DOHH2 (cell line): ENCODE measurements around the gene RSL1D1.

Source experiments
- H3F3A ChIP-seq: fragments of 200-600 bp; sonication (generic), shearing (Covaris generic); 2 replicates; pipeline ENCODE4 v1.6.0; 2016; ENCODE audit warnings: antibody characterized with exemption, mild to moderate bottlenecking; ENCODE audit not compliant: control insufficient read depth, insufficient read depth
- H3K27ac ChIP-seq: fragments of 200-600 bp; sonication (generic); 2 replicates; pipeline ENCODE4 v1.5.1; 2014; ENCODE audit warnings: low read depth, mild to moderate bottlenecking, low read length, moderate library complexity
- H3K27me3 ChIP-seq: fragments of 200-600 bp; sonication (generic); 2 replicates; pipeline ENCODE4 v1.6.1; 2014; ENCODE audit warnings: mild to moderate bottlenecking, low read length, mixed read lengths; ENCODE audit not compliant: control insufficient read depth
- H3K36me3 ChIP-seq: fragments of 200-600 bp; sonication (generic); 2 replicates; pipeline ENCODE4 v1.6.1; 2014; ENCODE audit warnings: mild to moderate bottlenecking, low read length, moderate library complexity, mixed read lengths; ENCODE audit not compliant: control insufficient read depth
- H3K4me1 ChIP-seq: fragments of 200-600 bp; sonication (generic); 2 replicates; pipeline ENCODE4 v1.6.1; 2014; ENCODE audit warnings: mild to moderate bottlenecking, low read length, mixed read lengths; ENCODE audit not compliant: control insufficient read depth
- H3K4me2 ChIP-seq: fragments of 200-600 bp; sonication (generic); 2 replicates; pipeline ENCODE4 v1.6.0; 2014; ENCODE audit warnings: mild to moderate bottlenecking, low read length, moderate library complexity
- H3K4me3 ChIP-seq: fragments of 200-600 bp; sonication (generic); 2 replicates; pipeline ENCODE4 v1.5.1; 2014; ENCODE audit warnings: mild to moderate bottlenecking, low read length, mixed read lengths
- H3K79me2 ChIP-seq: fragments of 200-600 bp; sonication (generic); 2 replicates; pipeline ENCODE4 v1.6.1; 2014; ENCODE audit warnings: mild to moderate bottlenecking, low read length, mixed read lengths; ENCODE audit not compliant: control insufficient read depth
- H3K9me2 ChIP-seq: fragments of 200-600 bp; sonication (generic); replicated peaks from 2 replicates; pipeline ENCODE4 v1.6.1; 2014; ENCODE audit warnings: mild to moderate bottlenecking, low read length, mixed read lengths; ENCODE audit not compliant: control insufficient read depth
- H3K9me3 ChIP-seq: fragments of 200-600 bp; sonication (generic); 2 replicates; pipeline ENCODE4 v1.6.1; 2014; ENCODE audit warnings: antibody characterized with exemption, low read length, mixed read lengths; ENCODE audit not compliant: control insufficient read depth, insufficient read depth
- H4K20me1 ChIP-seq: fragments of 200-600 bp; sonication (generic); 2 replicates; pipeline ENCODE4 v1.6.0; 2014; ENCODE audit warnings: low read depth, mild to moderate bottlenecking, antibody characterized with exemption, low read length, moderate library complexity; ENCODE audit not compliant: control insufficient read depth, insufficient read depth
- EZH2phosphoT487 ChIP-seq: fragments of 200-600 bp; sonication (generic); IDR thresholded peaks from 2 replicates; pipeline ENCODE4 v1.6.1; 2017; ENCODE audit warnings: borderline replicate concordance, mild to moderate bottlenecking, antibody characterized with exemption, low read length, moderate library complexity, mixed read lengths
- TF ChIP-seq, protein P1 (sequence below): fragments of 200-600 bp; sonication (generic); IDR thresholded peaks from one replicate; pipeline ENCODE4 v1.5.1; 2014; ENCODE audit warnings: antibody characterized with exemption, mild to moderate bottlenecking, low read depth, low read length; ENCODE audit not compliant: poor library complexity, severe bottlenecking

The RSL1D1 gene

DNA sequence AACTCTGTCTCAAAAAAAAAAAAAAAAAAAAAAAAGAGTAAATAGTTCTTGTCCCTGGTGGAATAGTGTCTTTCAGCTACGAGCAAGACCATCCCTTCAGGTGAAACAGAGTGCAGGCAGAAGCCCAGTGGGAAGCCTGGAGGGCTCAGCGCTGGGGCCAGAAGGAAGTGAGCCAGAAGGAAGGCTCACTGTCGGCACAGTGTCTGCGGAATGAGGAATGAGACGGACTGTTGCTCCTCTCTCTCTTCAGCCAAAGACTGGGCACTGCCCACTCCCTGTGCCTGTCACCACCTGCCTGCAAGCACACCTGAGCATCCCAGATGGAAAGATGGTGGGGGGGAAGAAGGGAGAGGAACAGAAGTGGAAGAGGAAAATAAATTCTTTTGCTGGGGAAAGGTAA, 7.5 kb downstream of the RSL1D1 start:
- Histone ChIP-seq H3K27me3 (no peaks in the 10 kb centered on the region), H3K4me1 (peaks cover 6% of the 10 kb centered on the region), H3K4me2 (no peak overlapping the region), H4K20me1 (peaks cover 17% of the 10 kb centered on the region; the same call in 1 of the 2 replicates), H3K79me2 (peaks cover 51% of the 10 kb centered on the region), H3K36me3 (peaks cover 91% of the 10 kb centered on the region), H3K27ac (no peak overlapping the region), H3K9me3 (no peaks in the 10 kb centered on the region), H3K9me2 (no peaks in the 10 kb centered on the region), H3F3A (peaks cover 3% of the 10 kb centered on the region; the same call in 1 of the 2 replicates), H3K4me3 (no peak overlapping the region)
- TF ChIP-seq, protein P1, sequence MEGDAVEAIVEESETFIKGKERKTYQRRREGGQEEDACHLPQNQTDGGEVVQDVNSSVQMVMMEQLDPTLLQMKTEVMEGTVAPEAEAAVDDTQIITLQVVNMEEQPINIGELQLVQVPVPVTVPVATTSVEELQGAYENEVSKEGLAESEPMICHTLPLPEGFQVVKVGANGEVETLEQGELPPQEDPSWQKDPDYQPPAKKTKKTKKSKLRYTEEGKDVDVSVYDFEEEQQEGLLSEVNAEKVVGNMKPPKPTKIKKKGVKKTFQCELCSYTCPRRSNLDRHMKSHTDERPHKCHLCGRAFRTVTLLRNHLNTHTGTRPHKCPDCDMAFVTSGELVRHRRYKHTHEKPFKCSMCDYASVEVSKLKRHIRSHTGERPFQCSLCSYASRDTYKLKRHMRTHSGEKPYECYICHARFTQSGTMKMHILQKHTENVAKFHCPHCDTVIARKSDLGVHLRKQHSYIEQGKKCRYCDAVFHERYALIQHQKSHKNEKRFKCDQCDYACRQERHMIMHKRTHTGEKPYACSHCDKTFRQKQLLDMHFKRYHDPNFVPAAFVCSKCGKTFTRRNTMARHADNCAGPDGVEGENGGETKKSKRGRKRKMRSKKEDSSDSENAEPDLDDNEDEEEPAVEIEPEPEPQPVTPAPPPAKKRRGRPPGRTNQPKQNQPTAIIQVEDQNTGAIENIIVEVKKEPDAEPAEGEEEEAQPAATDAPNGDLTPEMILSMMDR = no peak
- no peak for TF ChIP-seq EZH2phosphoT487

DNA sequence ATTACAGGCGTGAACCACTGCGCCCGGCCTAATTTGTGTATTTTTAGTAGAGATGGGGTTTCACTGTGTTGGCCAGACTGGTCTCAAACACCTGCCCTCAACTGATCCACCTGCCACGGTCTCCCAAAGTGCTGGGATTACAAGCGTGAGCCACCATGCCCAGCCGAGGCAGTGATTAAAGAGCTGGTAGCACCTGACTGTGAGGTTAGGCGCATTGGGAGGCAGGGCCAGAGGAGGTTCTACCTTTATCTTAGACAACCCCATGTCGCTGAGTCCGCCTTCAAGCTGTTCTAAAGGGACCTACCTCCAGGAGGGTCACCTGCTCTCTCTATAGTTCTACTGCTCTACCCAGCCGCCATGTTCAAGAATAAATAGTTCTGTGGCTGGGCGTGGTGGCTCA, 8.1 kb downstream of the RSL1D1 start:
- peaks cover 44% of the 10 kb centered on the region for H3K79me2 ChIP-seq
- H3K4me2 ChIP-seq = no peak overlapping the region
- TF ChIP-seq, protein P1 = no peak
- no peak for TF ChIP-seq EZH2phosphoT487
- H3K27me3 ChIP-seq = no peaks in the 10 kb centered on the region
- H3K9me2 ChIP-seq = no peaks in the 10 kb centered on the region
- H3K36me3 ChIP-seq = peaks cover 91% of the 10 kb centered on the region
- H3F3A ChIP-seq = peaks cover 3% of the 10 kb centered on the region; the same call in 1 of the 2 replicates
- no peaks in the 10 kb centered on the region for H3K4me1 ChIP-seq
- no peak overlapping the region for H3K4me3 ChIP-seq
- no peaks in the 10 kb centered on the region for H3K9me3 ChIP-seq
- no peak overlapping the region for H3K27ac ChIP-seq
- H4K20me1 ChIP-seq = peaks cover 10% of the 10 kb centered on the region; the same call in 1 of the 2 replicates

DNA sequence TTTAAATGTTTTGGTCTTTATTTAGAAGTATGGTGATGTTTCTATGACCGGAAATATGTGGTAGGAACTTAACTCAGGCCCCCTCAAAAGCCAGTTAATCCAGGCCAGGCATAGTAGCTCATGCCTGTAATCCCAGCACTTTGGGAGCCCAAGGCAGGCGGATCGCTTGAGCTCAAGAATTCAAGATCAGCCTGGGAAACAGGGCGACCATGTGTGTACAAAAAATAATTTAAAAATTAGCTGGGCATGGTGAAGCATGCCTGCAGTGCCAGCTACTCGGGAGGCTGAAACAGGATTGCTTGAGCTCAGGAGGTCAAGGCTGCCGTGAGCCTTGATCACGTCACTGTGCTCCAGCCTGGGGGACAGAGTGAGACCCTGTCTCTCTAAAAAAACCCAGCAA, 10.3 kb downstream of the RSL1D1 start:
- H3K9me2 ChIP-seq = no peaks in the 10 kb centered on the region
- H3K4me3 ChIP-seq = no peak overlapping the region
- H3K27me3 ChIP-seq = no peaks in the 10 kb centered on the region
- peaks cover 26% of the 10 kb centered on the region for H3K79me2 ChIP-seq
- TF ChIP-seq, protein P1 = no peak
- no peak for TF ChIP-seq EZH2phosphoT487
- no peak overlapping the region for H3K4me2 ChIP-seq
- H3K9me3 ChIP-seq = no peaks in the 10 kb centered on the region
- peaks cover 13% of the 10 kb centered on the region for H3F3A ChIP-seq
- peaks cover 93% of the 10 kb centered on the region for H3K36me3 ChIP-seq
- no peaks in the 10 kb centered on the region for H3K4me1 ChIP-seq
- peaks cover 3% of the 10 kb centered on the region; the same call in 1 of the 2 replicates for H4K20me1 ChIP-seq
- no peak overlapping the region for H3K27ac ChIP-seq
